ENCODE data around the gene SPEM2.

SPEM2 gene

GRCh38 chr17:7460850-7461660, 35.6 kb downstream of the SPEM2 start:
- Histone ChIP-seq H3K4me3 (replicated peaks; ENCODE audit: low read depth, low read length) (no peak overlapping the region), H3K36me3 (ENCODE audit: control insufficient read depth, insufficient read depth, low read length) (peaks cover 2% of the 10 kb centered on the region), H3K27me3 (replicated peaks; ENCODE audit: control insufficient read depth, insufficient read depth, low read length) (no peaks in the 10 kb centered on the region)
- no peak for TF ChIP-seq CTCF (IDR thresholded peaks at IDR 0.05; ENCODE audit: insufficient read depth, low read length, poor library complexity, severe bottlenecking)
- no peak for DNase-seq (ENCODE audit: extremely low read depth, insufficient read length)

GRCh38 chr17:7462474-7463371, 37.3 kb downstream of the SPEM2 start:
- peaks cover 4% of the 10 kb centered on the region for H3K36me3 ChIP-seq (ENCODE audit: control insufficient read depth, insufficient read depth, low read length)
- no peaks in the 10 kb centered on the region for H3K27me3 ChIP-seq (replicated peaks; ENCODE audit: control insufficient read depth, insufficient read depth, low read length)
- DNase-seq (ENCODE audit: extremely low read depth, insufficient read length) = no peak
- TF ChIP-seq CTCF (IDR thresholded peaks at IDR 0.05; ENCODE audit: insufficient read depth, low read length, poor library complexity, severe bottlenecking) = no peak
- H3K4me3 ChIP-seq (replicated peaks; ENCODE audit: low read depth, low read length) = no peak overlapping the region

- no peaks in the 10 kb centered on the region for H3K27me3 ChIP-seq (replicated peaks; ENCODE audit: control insufficient read depth, insufficient read depth, low read length)
- TF ChIP-seq CTCF (IDR thresholded peaks at IDR 0.05; ENCODE audit: insufficient read depth, low read length, poor library complexity, severe bottlenecking) = no peak
- DNase-seq (ENCODE audit: extremely low read depth, insufficient read length) = no peak
- peaks cover 4% of the 10 kb centered on the region for H3K36me3 ChIP-seq (ENCODE audit: control insufficient read depth, insufficient read depth, low read length)
- H3K4me3 ChIP-seq (replicated peaks; ENCODE audit: low read depth, low read length) = no peak overlapping the region
Observed at GRCh38 chr17:7463372-7463846, 38.0 kb downstream of the SPEM2 start.

- no peak for TF ChIP-seq CTCF (IDR thresholded peaks at IDR 0.05; ENCODE audit: insufficient read depth, low read length, poor library complexity, severe bottlenecking)
- peaks cover 4% of the 10 kb centered on the region for H3K36me3 ChIP-seq (ENCODE audit: control insufficient read depth, insufficient read depth, low read length)
- no peak overlapping the region for H3K4me3 ChIP-seq (replicated peaks; ENCODE audit: low read depth, low read length)
- DNase-seq (ENCODE audit: extremely low read depth, insufficient read length) = no peak
- no peaks in the 10 kb centered on the region for H3K27me3 ChIP-seq (replicated peaks; ENCODE audit: control insufficient read depth, insufficient read depth, low read length)
Observed at GRCh38 chr17:7464081-7464480, 38.7 kb downstream of the SPEM2 start.

GRCh38 chr17:7465597-7466275, 40.3 kb downstream of the SPEM2 start:
- TF ChIP-seq CTCF (IDR thresholded peaks at IDR 0.05; ENCODE audit: insufficient read depth, low read length, poor library complexity, severe bottlenecking) = no peak

More at GRCh38 chr17:7465597-7466275, 40.3 kb downstream of the SPEM2 start:
- peaks cover 4% of the 10 kb centered on the region for H3K36me3 ChIP-seq (ENCODE audit: control insufficient read depth, insufficient read depth, low read length)
- DNase-seq (ENCODE audit: extremely low read depth, insufficient read length) = no peak
- no peak overlapping the region for H3K4me3 ChIP-seq (replicated peaks; ENCODE audit: low read depth, low read length)
- H3K27me3 ChIP-seq (replicated peaks; ENCODE audit: control insufficient read depth, insufficient read depth, low read length) = no peaks in the 10 kb centered on the region
